Measurements from ENCODE around the gene UCK2.

UCK2 gene

GRCh38 chr1:165856021-165856420, 28.6 kb downstream of the UCK2 start:
- DNase-seq (ENCODE audit: low spot score), result no peak

DNA sequence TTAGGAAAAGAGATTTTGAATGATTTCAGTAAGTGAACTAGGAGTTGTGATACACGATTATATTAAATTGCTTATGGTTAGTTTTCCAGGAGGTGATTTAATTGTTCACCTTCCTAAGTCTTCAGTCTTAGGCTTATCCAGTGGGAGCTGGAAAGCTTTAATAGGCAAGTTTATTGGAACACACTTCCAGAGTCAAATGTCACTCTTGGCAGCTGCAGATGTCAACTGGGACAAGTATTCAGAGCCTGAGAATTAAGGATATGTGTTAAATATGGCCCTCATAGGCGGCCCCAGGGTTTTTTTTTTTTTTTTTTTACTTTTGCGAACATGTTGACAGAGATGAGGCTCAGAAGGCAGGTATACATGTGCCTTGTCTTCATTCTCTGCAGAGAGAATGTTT, 29.2 kb downstream of the UCK2 start:
- DNase-seq (ENCODE audit: low spot score), result no peak

GRCh38 chr1:165857046-165857801, 29.8 kb downstream of the UCK2 start:
- peak; percentile 18 for DNase-seq (ENCODE audit: low spot score)

DNA sequence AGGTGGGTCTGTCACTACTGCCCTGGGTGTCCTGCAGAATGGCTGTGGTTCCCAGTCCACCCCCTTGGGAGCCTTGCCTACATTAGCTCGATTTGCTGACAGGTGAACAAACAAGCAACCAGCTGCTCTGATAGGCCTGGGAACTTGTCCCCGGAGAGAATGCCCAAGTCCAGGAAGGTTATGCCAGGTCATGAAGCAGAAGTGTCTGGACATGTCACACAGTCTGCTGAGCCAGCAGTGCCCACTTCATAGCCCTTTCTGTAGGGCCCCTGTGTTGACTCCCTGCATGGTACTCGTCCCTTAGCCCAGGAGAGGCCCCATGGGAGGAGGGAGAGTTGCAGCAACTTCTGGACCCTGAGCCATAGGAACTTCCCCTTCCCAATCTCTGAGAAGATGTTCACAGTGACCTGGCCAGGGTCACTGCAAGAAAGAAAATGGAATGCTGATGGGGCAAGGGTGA, 31.0 kb downstream of the UCK2 start:
- DNase-seq (ENCODE audit: low spot score), result no peak

DNA sequence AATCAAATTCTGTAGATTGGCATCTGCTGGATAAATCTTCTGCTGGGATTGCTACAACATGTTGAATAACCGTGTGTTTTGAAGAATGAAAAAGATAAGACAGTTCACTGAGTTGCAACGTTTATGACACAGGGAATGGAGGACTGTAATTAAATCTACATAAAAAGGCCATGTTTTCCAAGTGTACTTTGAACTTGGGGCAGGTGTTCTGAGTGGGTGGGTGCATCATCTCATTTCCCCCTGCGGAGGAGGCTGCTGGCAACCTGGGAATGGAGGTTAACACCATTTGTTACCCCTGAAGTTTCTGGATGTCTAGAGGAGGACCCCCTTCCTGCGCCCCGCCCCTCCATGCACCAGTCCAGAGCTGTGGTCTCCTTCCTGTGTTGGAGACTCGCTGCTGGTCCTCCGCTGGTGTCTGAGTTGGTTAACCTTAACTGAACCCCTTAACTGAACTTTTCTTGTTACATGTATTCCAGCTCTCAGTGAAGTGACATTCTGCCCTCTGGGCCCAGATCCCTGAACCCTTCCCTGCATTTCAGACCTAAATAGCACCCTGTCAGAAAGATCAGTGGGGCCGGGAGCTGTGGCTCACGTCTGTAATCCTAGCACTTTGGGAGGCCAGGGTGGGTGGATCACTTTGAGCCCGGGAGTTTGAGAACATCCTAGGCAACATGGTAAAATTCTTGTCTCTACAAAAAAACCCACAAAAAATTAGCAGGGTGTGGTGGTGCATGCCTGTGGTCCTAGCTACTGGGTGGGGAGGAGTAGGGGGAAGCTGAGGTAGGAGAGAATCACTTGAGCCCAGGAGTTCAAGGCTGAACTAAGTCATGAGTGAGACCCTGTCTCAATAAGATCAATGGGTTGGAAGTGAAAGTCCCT, 31.8 kb downstream of the UCK2 start:
- DNase-seq (ENCODE audit: low spot score), result no peak

DNA sequence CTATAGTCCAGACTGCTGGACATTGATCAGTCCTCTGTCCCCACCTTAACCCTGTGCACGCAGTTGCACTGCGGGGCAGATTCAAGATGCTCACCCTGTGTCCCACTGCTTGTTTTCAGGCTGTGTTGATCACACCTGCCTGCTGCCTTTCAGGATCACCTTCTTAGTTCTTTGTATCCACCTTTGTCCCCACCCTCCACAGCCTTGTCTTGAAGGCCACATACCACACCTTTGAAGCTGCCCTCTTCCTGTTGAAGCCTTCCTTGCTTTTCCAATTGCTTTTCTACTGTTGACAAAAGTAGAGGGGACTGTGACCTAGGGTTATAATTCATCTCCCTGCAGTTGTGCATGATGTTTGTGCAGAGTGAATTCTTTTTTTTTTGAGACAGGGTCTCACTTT, 32.7 kb downstream of the UCK2 start:
- DNase-seq (ENCODE audit: low spot score), result no peak

DNA sequence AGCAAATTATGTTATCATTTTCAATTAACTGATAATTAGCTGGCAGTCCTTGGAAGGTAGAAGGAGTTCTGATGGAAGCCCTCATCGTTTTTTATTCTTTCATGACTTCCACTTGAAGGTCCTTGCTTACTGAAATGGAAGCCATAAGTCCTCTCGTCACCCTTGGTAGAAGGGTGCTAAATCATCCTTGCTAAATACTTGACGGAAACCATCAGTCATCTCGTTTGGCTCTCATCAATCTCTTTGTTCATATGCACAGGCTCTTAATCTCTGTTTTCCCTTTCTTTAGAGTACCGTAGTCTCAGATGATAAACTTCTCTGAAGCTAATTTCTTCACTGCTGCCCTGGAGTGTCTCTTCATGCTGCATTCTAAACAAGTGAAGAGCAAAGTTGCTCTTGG, 34.5 kb downstream of the UCK2 start:
- DNase-seq (ENCODE audit: low spot score), result no peak

- no peak for DNase-seq (ENCODE audit: low spot score)
Measured at GRCh38 chr1:165862448-165862847, 35.0 kb downstream of the UCK2 start.

- DNase-seq (ENCODE audit: low spot score), result no peak
Measured at GRCh38 chr1:165863346-165863745, 35.9 kb downstream of the UCK2 start.

- DNase-seq (ENCODE audit: low spot score), result no peak
Measured at GRCh38 chr1:165865633-165866340, 38.4 kb downstream of the UCK2 start.

- no peak for DNase-seq (ENCODE audit: low spot score)
Measured at GRCh38 chr1:165869343-165869742, 41.9 kb downstream of the UCK2 start.

DNA sequence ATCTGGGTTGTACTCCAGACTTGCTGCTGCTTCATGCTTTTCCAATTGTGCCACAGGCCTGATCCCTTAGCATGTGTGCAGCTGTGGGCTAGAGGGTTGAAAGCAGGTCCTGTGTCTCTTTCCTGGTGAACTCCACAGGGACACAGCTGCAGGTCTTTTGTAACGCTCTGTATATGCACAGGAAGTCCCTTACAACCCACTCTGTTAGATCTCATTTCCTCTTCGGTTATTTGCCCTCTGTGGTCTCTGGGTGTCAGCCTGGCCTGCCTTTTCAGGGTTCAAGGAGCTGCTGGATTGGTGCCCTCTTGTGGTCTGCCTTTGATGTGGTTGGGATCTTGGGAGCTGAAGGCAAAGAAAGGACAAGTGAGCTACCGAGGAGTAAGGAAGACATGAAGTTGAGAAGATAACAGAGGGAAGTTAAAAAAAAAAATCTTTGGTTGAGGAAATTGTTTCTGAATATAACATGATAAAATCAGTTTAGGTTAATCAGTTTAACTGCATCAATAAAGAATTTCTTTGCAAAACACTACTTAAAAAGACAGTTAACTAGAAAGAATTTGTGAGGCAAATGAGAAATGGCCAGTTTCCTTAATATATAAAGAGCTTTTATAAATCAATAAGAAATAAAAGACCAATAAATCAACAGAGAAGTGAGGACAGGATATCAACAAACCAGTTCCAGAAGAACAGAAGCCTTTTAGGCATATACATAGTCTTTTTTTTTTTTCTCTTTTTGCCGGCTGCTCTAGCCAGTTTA, 44.1 kb downstream of the UCK2 start:
- no peak for DNase-seq (ENCODE audit: low spot score)

DNA sequence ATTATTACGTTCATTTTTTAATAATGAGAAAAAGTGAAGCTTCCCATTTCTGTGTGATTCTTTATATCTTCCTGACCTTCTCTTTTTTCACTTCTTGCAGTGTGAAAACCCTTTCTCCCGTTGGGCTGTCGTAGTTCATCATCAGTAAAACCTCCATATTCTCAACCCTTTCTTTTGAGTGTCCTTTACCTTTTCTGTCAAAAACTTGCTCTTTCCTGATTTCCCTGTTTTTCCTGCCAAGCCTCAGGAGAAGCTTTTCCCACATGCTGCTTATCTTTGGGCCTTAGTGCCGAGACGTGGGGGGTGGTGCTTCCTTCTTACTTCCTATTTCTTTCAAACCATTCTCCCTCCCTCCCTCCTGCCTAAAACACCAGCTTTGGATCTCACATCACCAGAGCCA, 46.1 kb downstream of the UCK2 start:
- no peak for DNase-seq (ENCODE audit: low spot score)

DNA sequence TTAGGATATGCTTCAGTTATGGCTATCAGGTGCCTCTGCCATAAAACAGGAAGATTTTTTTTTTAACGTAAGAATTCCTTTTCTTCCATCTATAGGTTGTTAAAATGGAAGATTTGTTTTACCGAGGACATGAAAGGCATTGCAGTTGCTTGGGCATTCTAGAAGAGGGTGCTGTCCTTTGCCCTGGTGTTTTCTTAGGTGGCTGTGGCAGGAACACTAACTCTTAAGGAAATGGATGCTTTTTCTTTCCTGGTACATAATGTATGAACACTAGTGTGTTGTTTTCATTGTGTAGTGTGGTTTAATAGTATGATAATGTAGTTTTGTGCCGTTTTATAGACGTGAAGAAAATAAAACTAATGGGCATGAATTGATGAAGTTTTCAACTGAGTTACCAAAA, 47.2 kb downstream of the UCK2 start:
- no peak for DNase-seq (ENCODE audit: low spot score)

GRCh38 chr1:165875171-165875570, 47.8 kb downstream of the UCK2 start:
- no peak for DNase-seq (ENCODE audit: low spot score)

GRCh38 chr1:165875604-165876003, 48.2 kb downstream of the UCK2 start:
- no peak for DNase-seq (ENCODE audit: low spot score)

DNA sequence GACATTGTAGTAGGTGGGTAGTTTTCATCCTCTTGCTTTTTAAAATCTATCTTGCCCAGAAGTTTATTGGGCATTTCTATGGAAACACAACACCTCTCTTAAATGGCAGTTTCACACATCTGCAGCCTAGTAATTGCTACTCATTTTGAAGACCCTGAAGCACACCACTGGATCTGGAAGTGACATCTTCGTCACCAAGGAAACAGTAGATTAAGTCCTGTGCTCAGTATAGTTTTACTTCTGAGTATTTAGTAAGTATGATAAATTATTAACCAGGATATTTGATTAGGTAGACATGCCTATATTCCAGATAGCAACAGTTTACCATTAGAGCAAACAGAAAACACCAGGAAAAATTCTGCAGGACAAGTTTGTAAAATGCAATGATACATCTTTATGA, 48.7 kb downstream of the UCK2 start:
- DNase-seq (ENCODE audit: low spot score), result no peak

GRCh38 chr1:165877411-165877810, 50.0 kb downstream of the UCK2 start:
- DNase-seq (ENCODE audit: low spot score), result no peak

DNA sequence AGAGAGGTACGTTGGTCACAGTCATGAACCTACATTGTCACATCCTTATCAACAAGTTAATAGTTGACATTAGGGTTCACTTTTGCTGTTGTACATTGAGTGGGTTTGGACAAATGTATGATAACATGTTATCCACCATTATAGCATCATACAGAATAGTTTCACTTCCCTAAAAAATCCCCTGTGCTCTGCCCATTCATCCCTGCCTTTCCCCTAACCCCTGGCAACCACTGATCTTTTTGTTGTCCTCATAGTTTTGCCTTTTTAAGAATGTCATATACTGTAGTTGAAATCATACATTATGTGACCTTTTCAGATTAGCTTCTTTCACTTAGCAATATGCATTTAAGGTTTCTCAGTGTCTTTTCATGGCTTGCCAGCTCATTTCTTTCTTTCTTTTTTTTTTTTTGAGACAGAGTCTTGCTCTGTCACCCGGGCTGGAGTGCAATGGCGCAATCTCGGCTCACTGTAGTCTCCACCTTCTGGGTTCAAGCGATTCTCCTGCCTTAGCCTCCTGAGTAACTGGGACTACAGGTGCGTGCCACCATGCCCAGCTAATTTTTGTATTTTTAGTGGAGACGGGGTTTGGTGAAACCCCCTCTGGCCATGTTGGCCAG, 50.6 kb downstream of the UCK2 start:
- no peak for DNase-seq (ENCODE audit: low spot score)

- DNase-seq (ENCODE audit: low spot score), result no peak
Measured at GRCh38 chr1:165879946-165880345, 52.5 kb downstream of the UCK2 start.

DNA sequence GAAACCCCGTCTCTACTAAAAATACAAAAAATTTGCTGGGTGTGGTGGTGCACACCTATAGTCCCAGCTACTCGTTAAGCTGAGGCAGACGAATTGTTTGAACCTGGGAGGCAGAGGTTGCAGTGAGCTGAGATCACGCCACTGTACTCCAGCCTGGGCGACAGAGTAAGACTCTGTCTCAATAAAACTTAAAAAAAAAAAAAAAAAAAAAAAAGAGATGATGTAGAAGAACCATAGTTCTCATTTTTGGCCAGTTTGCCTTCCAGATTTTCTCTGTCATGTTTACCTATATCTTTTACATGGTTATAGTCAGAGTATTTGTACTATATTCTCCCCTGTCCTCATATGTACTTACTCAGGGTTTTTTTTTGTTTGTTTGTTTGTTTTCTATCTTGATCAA, 53.6 kb downstream of the UCK2 start:
- no peak for DNase-seq (ENCODE audit: low spot score)

Data from AG08395 (cell line).